Endometrial microvascular endothelial cells (primary cell): ENCODE data around the gene TMEM238. TPM values are rescaled to one million over a fixed set of nuclear protein-coding genes. Genes with fewer than 3 reads are reported as not detected.

Source experiments
- in situ Hi-C: cut with HindIII; loops from 2 replicates; pipeline ENCODE4 v1.10.0; 2017; ENCODE audit warnings: low sequenced_read_pairs, low pct_unique_long_range_greater_than_20kb; ENCODE audit errors: inconsistent ontology term
- total RNA-seq: library from RNA; depleted of rRNA; stranded (reverse); fragments of >200 nt; gene quantifications from one replicate; pipeline ENCODE4 v1.2.3, GENCODE V29; 2015; ENCODE audit errors: inconsistent ontology term

TMEM238 gene
- total RNA-seq, 1 donor from 2014 or later: not detected

GRCh38 chr19:55365964-55366363 is 18.1 kb downstream of the TMEM238 start:
- in situ Hi-C loops: no loop called here

GRCh38 chr19:55365245-55365644 is 18.8 kb downstream of the TMEM238 start:
- in situ Hi-C loops: no loop called here

- in situ Hi-C loops: no loop called here
These were observed 20.9 kb downstream of the TMEM238 start, which contains the start of gene GARIN5B for GRCh38 chr19:55362990-55363716. Gene GARIN5B, minus strand, starts transcription at chr19:55363260. Its CDS starts 194 bp downstream, at chr19:55363066.

- in situ Hi-C loops: no loop called here
These were observed 21.7 kb downstream of the TMEM238 start for GRCh38 chr19:55362174-55362989.

- in situ Hi-C loops: no loop called here
These were observed 23.2 kb downstream of the TMEM238 start for GRCh38 chr19:55360902-55361301.

- in situ Hi-C loops: loop anchor here (10.0 kb wide), 1 partner anchor 64 kb away; no protein-coding TSS in a partner anchor
These were observed 24.9 kb downstream of the TMEM238 start for GRCh38 chr19:55358943-55359908.

GRCh38 chr19:55358493-55358892 is 25.6 kb downstream of the TMEM238 start:
- in situ Hi-C loops: loop anchor here (10.0 kb wide), 1 partner anchor 64 kb away; no protein-coding TSS in a partner anchor

GRCh38 chr19:55355213-55355821 is 28.8 kb downstream of the TMEM238 start:
- in situ Hi-C loops: loop anchor here (10.0 kb wide), 1 partner anchor 61 kb away; no protein-coding TSS in a partner anchor

GRCh38 chr19:55354698-55355212 is 29.3 kb downstream of the TMEM238 start, which contains the start of gene COX6B2:
Gene COX6B2, minus strand, starts transcription at chr19:55354719. Its CDS starts 198 bp downstream, at chr19:55354521.
- in situ Hi-C loops: loop anchor here (10.0 kb wide), 1 partner anchor 60 kb away; no protein-coding TSS in a partner anchor

- in situ Hi-C loops: loop anchor here (10.0 kb wide), 1 partner anchor 59 kb away; no protein-coding TSS in a partner anchor
These were observed 30.0 kb downstream of the TMEM238 start for GRCh38 chr19:55353803-55354697.

GRCh38 chr19:55353356-55353802 is 30.7 kb downstream of the TMEM238 start:
- in situ Hi-C loops: loop anchor here (10.0 kb wide), 1 partner anchor 59 kb away; no protein-coding TSS in a partner anchor

- in situ Hi-C loops: loop anchor here (10.0 kb wide), 1 partner anchor 58 kb away; no protein-coding TSS in a partner anchor
These were observed 31.4 kb downstream of the TMEM238 start for GRCh38 chr19:55352549-55353145.

GRCh38 chr19:55352040-55352439 is 32.1 kb downstream of the TMEM238 start:
- in situ Hi-C loops: loop anchor here (10.0 kb wide), 1 partner anchor 57 kb away; no protein-coding TSS in a partner anchor

GRCh38 chr19:55350620-55351315 is 33.3 kb downstream of the TMEM238 start:
- in situ Hi-C loops: loop anchor here (10.0 kb wide), 1 partner anchor 56 kb away; no protein-coding TSS in a partner anchor

- in situ Hi-C loops: no loop called here
These were observed 35.6 kb downstream of the TMEM238 start for GRCh38 chr19:55348317-55349034.
